Breast epithelium (tissue), 3 donors: ENCODE results near the gene PIP5K1B.

Experiments
- POLR2A ChIP-seq: fragments of 450-650 bp; IDR thresholded peaks from one replicate; pipeline ENCODE4 v1.6.1; 2016; ENCODE audit warnings: antibody characterized with exemption, mild to moderate bottlenecking, moderate library complexity
- POLR2AphosphoS5 ChIP-seq, 3 donors: sonication (generic); formaldehyde crosslinking; IDR thresholded peaks; one replicate each; pipeline ENCODE4 v1.6.1; 2017; ENCODE audit warnings: antibody characterized with exemption in 3 of 3

DNA sequence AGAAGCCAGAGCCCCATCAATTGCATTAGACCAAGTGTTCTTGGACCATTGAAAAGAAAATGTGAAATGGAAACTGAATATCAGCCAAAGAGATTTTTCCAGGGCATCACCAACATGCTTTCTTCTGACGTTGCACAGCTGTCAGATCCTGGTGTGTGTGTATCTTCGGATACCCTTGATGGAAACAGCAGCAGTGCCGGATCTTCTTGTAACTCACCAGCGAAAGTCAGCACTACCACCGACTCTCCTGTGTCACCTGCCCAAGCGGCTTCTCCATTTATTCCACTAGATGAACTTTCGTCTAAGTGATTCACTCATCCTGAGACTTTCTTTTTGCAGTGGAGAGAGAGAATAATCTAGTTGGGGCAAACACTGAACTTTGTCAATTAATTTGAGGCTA, 75.7 kb downstream of the PIP5K1B start:
- TF ChIP-seq POLR2A (no peak), POLR2AphosphoS5 (IDR thresholded peaks at IDR 0.05) (no peak)
